ENCODE measurements around the gene ERV3-1. TPM values are rescaled to one million over a fixed set of nuclear protein-coding genes. Genes with fewer than 3 reads are reported as not detected.
"Not testable (repeated sequence)": the region's sequence is repeated elsewhere in the genome, so short reads cannot be mapped to it uniquely, and the experiment has no call there.

The ERV3-1 gene
- total RNA-seq, 1 donor from 2014 or later: 24.6 TPM

GRCh38 chr7:65001291-65001814 is 5.1 kb downstream of the ERV3-1 start:
- DNase-seq (ENCODE audit: low read depth): no peak

- peak; percentile 29 for DNase-seq (ENCODE audit: low read depth)
These were observed 7.1 kb downstream of the ERV3-1 start for GRCh38 chr7:64999165-65000004.

- no peak for DNase-seq (ENCODE audit: low read depth)
These were observed 7.7 kb downstream of the ERV3-1 start for GRCh38 chr7:64998865-64999164.

GRCh38 chr7:64997927-64998391 is 8.5 kb downstream of the ERV3-1 start:
- peak; percentile 49 for DNase-seq (ENCODE audit: low read depth)

- DNase-seq (ENCODE audit: low read depth): no peak
These were observed 9.2 kb downstream of the ERV3-1 start for GRCh38 chr7:64997164-64997908.

GRCh38 chr7:64996305-64996704 is 10.2 kb downstream of the ERV3-1 start:
- no peak for DNase-seq (ENCODE audit: low read depth)

GRCh38 chr7:64993901-64994300 is 12.6 kb downstream of the ERV3-1 start:
- DNase-seq (ENCODE audit: low read depth): no peak

GRCh38 chr7:64992971-64993370 is 13.5 kb downstream of the ERV3-1 start:
- DNase-seq (ENCODE audit: low read depth): no peak

GRCh38 chr7:64990936-64991335 is 15.6 kb downstream of the ERV3-1 start, which contains the start of gene ZNF117:
TSS of gene ZNF117 (minus strand) at chr7:64991036.
- no peak for DNase-seq (ENCODE audit: low read depth)

GRCh38 chr7:64990216-64990615 is 16.3 kb downstream of the ERV3-1 start:
- no peak for DNase-seq (ENCODE audit: low read depth)

- DNase-seq (ENCODE audit: low read depth): no peak
These were observed 27.8 kb downstream of the ERV3-1 start for GRCh38 chr7:64978497-64979203.

- no peak for DNase-seq (ENCODE audit: low read depth)
These were observed 40.9 kb downstream of the ERV3-1 start for GRCh38 chr7:64965594-64965993.

GRCh38 chr7:64959072-64959747 is 47.3 kb downstream of the ERV3-1 start:
- peak; percentile 75 for DNase-seq (ENCODE audit: low read depth)

- peak; percentile 67 for DNase-seq (ENCODE audit: low read depth)
These were observed 55.1 kb downstream of the ERV3-1 start for GRCh38 chr7:64951250-64951848.

GRCh38 chr7:64950673-64951072 is 55.8 kb downstream of the ERV3-1 start:
- not testable (repeated sequence) for DNase-seq (ENCODE audit: low read depth)

- DNase-seq (ENCODE audit: low read depth): not testable (repeated sequence)
These were observed 57.7 kb downstream of the ERV3-1 start for GRCh38 chr7:64948774-64949173.

- peak; percentile 7 for DNase-seq (ENCODE audit: low read depth)
These were observed 59.1 kb downstream of the ERV3-1 start for GRCh38 chr7:64947252-64948000.

- peak; percentile 20 for DNase-seq (ENCODE audit: low read depth)
These were observed 59.7 kb downstream of the ERV3-1 start for GRCh38 chr7:64946772-64947171.

GRCh38 chr7:64945503-64946175 is 60.8 kb downstream of the ERV3-1 start:
- DNase-seq (ENCODE audit: low read depth): peak; percentile 22

Data from myocyte (in vitro differentiated cells).